Measurements from ENCODE around the gene TMEM87B. TPM values are rescaled to one million over a fixed set of nuclear protein-coding genes. Genes with fewer than 3 reads are reported as not detected.

The TMEM87B gene
- total RNA-seq, 2 experiments from 2014 or later, result 13.9 to 22.8 TPM

DNA sequence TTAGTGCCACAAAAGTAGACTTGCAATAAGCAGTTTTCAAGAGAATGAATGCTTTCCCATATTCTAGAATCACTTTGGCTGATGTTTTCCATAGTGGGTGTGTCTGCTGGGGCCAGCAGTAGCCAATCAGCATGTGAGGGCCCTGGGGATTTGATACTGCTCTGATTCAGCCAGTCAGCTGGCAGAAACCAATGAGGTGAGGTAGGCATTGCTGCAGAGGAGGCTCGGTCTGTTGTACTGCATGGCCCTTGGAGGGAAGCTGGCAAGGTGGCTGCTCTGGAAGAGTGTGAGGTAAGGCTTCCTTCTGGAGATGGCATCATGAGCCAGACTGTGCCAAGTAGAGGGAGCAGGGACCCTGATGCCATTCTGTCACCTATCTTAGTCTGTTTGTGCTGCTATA is 22.7 kb downstream of the TMEM87B start:
- Histone ChIP-seq H3K36me3 (ENCODE audit: insufficient read depth, low read length) (peaks cover 86% of the 10 kb centered on the region), H3K4me3 (ENCODE audit: low read depth, low read length, poor library complexity, severe bottlenecking) (no peak overlapping the region), H3K9me2 (ENCODE audit: insufficient read depth, low read length) (no peaks in the 10 kb centered on the region), H3K4me1 (ENCODE audit: insufficient read depth, low read length, poor library complexity, severe bottlenecking) (no peaks in the 10 kb centered on the region), H3K79me2 (ENCODE audit: insufficient read depth, low read depth, low read length) (peaks cover 11% of the 10 kb centered on the region; the same call in 1 of the 2 replicates), H3K9me3 (ENCODE audit: low read length) (0 out of 2 replicates have a peak, but pooled peaks cover 5% of the 10 kb centered on the region), H2AFZ (ENCODE audit: low read length) (no peak overlapping the region), H3K27ac (ENCODE audit: low read depth, low read length, poor library complexity, severe bottlenecking) (no peak overlapping the region), H4K20me1 (ENCODE audit: insufficient read depth, low read length) (no peaks in the 10 kb centered on the region), H3K4me2 (ENCODE audit: low read length) (no peak overlapping the region)
- no peak for DNase-seq (ENCODE audit: low spot score)
- intact Hi-C loops (cut with micrococcal nuclease; ENCODE audit: unreplicated experiment), result no loop called here
- POLR2A ChIA-PET, result no interaction called here
- CTCF ChIA-PET (ENCODE audit: unreplicated experiment), result no interaction called here
- BruUV-seq (replicated peaks), result no TSS peak
- TF ChIP-seq EZH2phosphoT487 (IDR thresholded peaks at IDR 0.05; ENCODE audit: borderline replicate concordance, low read depth, low read length) (no peak), CTCF (conservative IDR thresholded peaks at IDR 0.05; ENCODE audit: low read length) (no peak)

- ChIA-PET POLR2A (no interaction called here), CTCF (ENCODE audit: unreplicated experiment) (no interaction called here)
- no peak for DNase-seq (ENCODE audit: low spot score)
- Histone ChIP-seq H3K9me3 (ENCODE audit: low read length) (no peaks in the 10 kb centered on the region), H3K36me3 (ENCODE audit: insufficient read depth, low read length) (peaks cover 85% of the 10 kb centered on the region), H3K4me3 (ENCODE audit: low read depth, low read length, poor library complexity, severe bottlenecking) (no peak overlapping the region), H3K4me2 (ENCODE audit: low read length) (no peak overlapping the region), H3K79me2 (ENCODE audit: insufficient read depth, low read depth, low read length) (no peaks in the 10 kb centered on the region), H2AFZ (ENCODE audit: low read length) (no peak overlapping the region), H4K20me1 (ENCODE audit: insufficient read depth, low read length) (no peaks in the 10 kb centered on the region), H3K4me1 (ENCODE audit: insufficient read depth, low read length, poor library complexity, severe bottlenecking) (no peaks in the 10 kb centered on the region), H3K9me2 (ENCODE audit: insufficient read depth, low read length) (no peaks in the 10 kb centered on the region), H3K27ac (ENCODE audit: low read depth, low read length, poor library complexity, severe bottlenecking) (no peak overlapping the region)
- intact Hi-C loops (cut with micrococcal nuclease; ENCODE audit: unreplicated experiment), result no loop called here
- BruUV-seq (replicated peaks), result no TSS peak
- TF ChIP-seq CTCF (conservative IDR thresholded peaks at IDR 0.05; ENCODE audit: low read length), result no peak
- no peak for TF ChIP-seq EZH2phosphoT487 (IDR thresholded peaks at IDR 0.05; ENCODE audit: borderline replicate concordance, low read depth, low read length)
Measured at GRCh38 chr2:112081262-112081661, 26.2 kb downstream of the TMEM87B start.

DNA sequence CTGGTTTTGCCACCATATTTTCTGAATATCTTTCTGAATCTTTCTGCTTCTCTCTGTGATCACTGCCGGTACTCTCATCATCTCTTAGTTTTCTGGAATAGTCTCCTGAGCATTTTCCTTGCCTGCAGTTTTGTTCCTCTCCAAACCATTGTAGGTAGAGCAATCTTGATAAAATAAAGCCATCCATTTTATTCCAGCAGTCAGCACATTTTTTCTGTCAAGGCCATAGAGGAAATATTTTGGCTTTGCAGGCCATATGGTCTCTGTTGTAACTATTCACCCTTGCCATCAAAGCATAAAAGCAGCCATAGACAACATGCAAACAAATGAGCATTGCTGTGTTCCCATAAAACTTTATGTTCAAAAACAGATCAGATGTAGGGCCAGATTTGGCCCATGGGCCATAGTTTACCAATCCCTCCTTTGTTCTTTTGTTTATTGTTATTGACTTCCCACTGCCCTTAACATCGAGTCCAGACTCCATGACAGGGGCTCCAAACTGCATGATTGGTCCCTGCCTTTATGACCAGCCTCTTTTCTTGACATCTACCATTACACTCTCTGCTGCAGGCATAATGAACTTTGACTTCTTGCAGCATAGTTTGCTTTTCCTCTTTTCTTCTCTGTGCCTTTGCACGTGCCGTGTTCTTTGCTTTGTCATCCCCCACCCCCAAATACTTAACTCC is 29.8 kb downstream of the TMEM87B start:
- ChIA-PET POLR2A (interaction anchor here (0.6 kb wide), 1 partner anchor 11 kb away, joined by 3 read pairs; no protein-coding TSS in a partner anchor), CTCF (ENCODE audit: unreplicated experiment) (no interaction called here)
- no peak overlapping the region for H2AFZ ChIP-seq (ENCODE audit: low read length)
- intact Hi-C loops (cut with micrococcal nuclease; ENCODE audit: unreplicated experiment), result no loop called here
- no peak overlapping the region for H3K27ac ChIP-seq (ENCODE audit: low read depth, low read length, poor library complexity, severe bottlenecking)
- TF ChIP-seq CTCF (conservative IDR thresholded peaks at IDR 0.05; ENCODE audit: low read length) (no peak), EZH2phosphoT487 (IDR thresholded peaks at IDR 0.05; ENCODE audit: borderline replicate concordance, low read depth, low read length) (no peak)
- no peak overlapping the region for H3K4me2 ChIP-seq (ENCODE audit: low read length)
- H3K4me1 ChIP-seq (ENCODE audit: insufficient read depth, low read length, poor library complexity, severe bottlenecking), result peaks cover 16% of the 10 kb centered on the region
- no peak for DNase-seq (ENCODE audit: low spot score)
- no TSS peak for BruUV-seq (replicated peaks)
- H3K4me3 ChIP-seq (ENCODE audit: low read depth, low read length, poor library complexity, severe bottlenecking), result no peak overlapping the region
- no peaks in the 10 kb centered on the region for H3K9me3 ChIP-seq (ENCODE audit: low read length)
- peaks cover 93% of the 10 kb centered on the region for H3K36me3 ChIP-seq (ENCODE audit: insufficient read depth, low read length)
- no peaks in the 10 kb centered on the region for H3K79me2 ChIP-seq (ENCODE audit: insufficient read depth, low read depth, low read length)
- H3K9me2 ChIP-seq (ENCODE audit: insufficient read depth, low read length), result no peaks in the 10 kb centered on the region
- H4K20me1 ChIP-seq (ENCODE audit: insufficient read depth, low read length), result no peaks in the 10 kb centered on the region

Measured in OCI-LY7 (cell line).